ENCODE data around the gene MAPKAP1.

Gene MAPKAP1

DNA sequence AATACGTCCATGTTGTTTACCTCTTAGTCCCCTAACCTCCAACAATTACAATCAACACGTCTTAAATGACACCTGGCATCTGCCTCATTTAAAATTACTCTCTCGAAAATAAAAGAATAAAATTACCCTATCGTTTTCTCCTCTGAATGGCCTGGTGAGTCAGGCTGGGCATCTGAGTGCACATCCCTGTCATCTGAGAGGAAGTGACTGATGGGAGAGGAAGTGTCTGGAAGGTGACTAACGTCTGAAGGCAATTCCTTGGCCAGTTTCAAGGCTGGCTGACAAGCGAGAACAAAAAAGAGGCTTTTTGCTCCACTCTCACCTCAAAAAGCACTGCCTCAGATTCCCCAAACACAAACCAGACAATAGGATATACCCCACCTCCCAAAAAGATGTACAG is 57.7 kb downstream of the MAPKAP1 start:
- no peak overlapping the region for H3K27ac ChIP-seq
- TF ChIP-seq, protein P1, sequence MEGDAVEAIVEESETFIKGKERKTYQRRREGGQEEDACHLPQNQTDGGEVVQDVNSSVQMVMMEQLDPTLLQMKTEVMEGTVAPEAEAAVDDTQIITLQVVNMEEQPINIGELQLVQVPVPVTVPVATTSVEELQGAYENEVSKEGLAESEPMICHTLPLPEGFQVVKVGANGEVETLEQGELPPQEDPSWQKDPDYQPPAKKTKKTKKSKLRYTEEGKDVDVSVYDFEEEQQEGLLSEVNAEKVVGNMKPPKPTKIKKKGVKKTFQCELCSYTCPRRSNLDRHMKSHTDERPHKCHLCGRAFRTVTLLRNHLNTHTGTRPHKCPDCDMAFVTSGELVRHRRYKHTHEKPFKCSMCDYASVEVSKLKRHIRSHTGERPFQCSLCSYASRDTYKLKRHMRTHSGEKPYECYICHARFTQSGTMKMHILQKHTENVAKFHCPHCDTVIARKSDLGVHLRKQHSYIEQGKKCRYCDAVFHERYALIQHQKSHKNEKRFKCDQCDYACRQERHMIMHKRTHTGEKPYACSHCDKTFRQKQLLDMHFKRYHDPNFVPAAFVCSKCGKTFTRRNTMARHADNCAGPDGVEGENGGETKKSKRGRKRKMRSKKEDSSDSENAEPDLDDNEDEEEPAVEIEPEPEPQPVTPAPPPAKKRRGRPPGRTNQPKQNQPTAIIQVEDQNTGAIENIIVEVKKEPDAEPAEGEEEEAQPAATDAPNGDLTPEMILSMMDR (IDR thresholded peaks at IDR 0.05): no peak
- no peak for TF ChIP-seq ZFX (IDR thresholded peaks at IDR 0.05; ENCODE audit: borderline replicate concordance)

DNA sequence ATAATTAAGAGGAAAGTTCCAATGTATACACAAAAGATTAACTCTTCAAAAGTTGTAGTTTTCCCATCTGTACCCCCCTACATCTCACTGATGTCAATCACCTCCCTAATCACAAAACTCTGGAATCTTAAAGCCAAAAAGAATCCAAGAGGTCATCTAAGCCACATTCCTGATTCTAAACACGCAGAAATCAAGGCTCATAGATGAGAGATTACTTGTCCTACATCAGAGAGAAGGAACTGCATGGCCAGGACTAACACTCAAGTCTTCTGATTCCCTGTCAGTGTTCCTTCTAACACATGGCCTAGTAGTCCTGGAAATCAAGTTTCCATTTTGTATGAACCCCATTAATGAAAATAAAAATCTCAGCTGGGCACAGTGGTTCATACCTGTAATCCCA is 58.7 kb downstream of the MAPKAP1 start:
- no peak overlapping the region for H3K27ac ChIP-seq
- no peak for TF ChIP-seq ZFX (IDR thresholded peaks at IDR 0.05; ENCODE audit: borderline replicate concordance)

DNA sequence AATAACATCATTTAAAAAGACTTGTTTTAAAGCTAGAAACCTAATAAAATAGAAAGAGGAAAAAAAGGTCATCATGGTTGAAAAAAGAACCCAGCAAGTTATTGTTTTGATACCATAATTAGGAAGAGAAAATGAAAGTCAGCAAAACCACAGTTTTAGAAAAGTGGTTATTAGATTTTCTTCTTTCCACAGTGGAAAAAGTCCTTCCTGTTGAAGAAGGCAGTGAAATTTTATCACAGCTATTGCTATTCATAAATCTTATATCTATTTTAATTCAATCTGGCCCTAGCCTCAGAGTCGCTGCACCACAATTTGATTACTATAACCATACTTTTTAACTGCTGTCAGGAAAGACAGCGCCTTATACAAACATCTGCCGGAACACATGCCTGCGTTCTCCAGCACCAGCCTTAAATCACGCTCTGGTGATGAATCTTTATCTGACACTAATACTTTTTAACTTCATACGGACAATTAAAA is 60.3 kb downstream of the MAPKAP1 start:
- H3K27ac ChIP-seq: no peak overlapping the region
- no peak for TF ChIP-seq ZFX (IDR thresholded peaks at IDR 0.05; ENCODE audit: borderline replicate concordance)
- TF ChIP-seq, protein P1 (IDR thresholded peaks at IDR 0.05): no peak

DNA sequence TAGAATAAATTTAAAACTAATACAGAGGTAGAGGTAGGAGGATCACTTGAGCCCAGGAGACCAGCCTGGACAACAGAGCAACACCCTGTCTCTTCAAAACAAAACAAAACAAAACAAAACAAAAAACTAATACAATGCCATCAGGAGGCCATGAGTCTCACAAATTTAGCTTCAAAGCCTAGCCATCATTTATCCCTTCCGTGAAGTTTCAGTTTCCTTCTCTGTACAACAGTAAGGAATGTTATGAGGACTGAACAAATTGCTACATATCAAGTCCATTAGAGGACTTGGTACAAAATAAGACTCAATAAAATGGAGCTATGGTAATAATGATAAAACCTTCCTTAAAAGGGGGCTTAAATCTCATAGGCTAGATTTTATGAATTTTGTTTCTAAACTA is 60.8 kb downstream of the MAPKAP1 start:
- no peak overlapping the region for H3K27ac ChIP-seq
- no peak for TF ChIP-seq ZFX (IDR thresholded peaks at IDR 0.05; ENCODE audit: borderline replicate concordance)

DNA sequence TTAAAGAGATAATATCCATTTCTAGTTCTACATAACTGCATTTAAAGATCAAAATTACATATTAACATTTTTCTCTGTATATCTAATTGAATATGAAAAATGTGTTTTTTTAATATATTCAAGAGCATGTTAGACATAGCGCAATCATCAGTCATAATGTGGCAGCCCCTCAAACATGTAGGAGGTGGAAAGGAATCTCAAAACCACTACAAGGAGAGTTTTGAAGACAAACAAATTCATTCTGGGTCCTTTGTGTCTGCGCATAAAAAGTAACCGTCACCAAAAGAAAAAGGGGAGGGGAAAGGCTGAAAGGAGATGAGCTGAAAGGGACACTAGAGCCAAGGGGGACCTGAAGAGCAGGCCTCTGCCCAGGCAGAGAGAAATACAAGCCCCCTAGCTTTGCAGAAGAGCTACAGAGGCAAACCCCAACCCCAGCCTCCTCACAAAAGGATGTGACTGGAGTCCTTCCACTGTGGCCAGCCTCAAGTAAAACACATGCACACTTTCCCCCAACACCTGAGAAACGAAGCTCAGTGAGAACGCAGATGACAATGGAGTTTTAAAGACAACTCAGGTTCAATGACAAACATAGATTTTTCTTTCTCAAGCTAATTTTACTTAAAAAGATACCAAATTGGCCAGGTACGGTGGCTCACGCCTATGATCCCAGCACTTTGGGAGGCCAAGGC is 62.0 kb downstream of the MAPKAP1 start:
- H3K27ac ChIP-seq: no peak overlapping the region
- TF ChIP-seq ZFX (IDR thresholded peaks at IDR 0.05; ENCODE audit: borderline replicate concordance): no peak
- TF ChIP-seq, protein P1 (IDR thresholded peaks at IDR 0.05): no peak

DNA sequence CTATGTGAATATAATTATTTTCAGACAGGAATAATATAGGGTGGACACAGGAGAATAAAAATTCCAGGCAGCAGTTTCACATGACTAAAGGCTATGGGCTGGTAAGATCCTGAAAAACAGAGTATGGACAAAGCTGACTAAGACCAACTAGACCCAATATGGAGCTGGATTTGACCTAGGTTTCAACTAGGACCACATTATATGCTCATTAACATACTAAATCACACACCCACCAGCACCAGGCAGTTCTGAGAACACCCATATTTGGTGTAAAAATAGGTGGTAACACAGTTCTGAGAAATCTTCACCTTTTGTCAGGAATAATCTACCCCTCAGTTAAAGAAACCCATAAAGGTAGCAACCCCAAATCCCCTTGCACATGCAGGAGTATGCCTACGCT is 64.7 kb downstream of the MAPKAP1 start:
- TF ChIP-seq ZFX (IDR thresholded peaks at IDR 0.05; ENCODE audit: borderline replicate concordance): no peak
- TF ChIP-seq, protein P1 (IDR thresholded peaks at IDR 0.05): no peak
- H3K27ac ChIP-seq: no peak overlapping the region

DNA sequence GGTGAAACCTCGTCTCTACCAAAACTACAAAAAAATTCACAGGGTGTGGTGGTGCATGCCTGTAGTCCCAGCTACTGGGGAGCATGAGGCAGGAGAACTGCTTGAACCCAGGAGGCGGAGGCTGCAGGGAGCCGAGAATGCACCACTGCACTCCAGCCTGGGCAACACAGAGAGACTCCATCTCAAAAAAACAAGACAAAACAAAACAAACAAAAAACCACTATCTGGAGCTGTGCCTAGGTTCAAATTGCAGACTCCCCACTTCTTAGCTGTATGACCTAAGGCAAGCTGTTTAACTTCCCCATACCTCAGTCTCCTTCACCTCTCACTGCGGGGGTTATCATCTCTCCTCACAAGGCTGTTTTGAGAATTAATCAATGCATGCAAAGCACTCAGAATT is 68.0 kb downstream of the MAPKAP1 start:
- TF ChIP-seq, protein P1 (IDR thresholded peaks at IDR 0.05): no peak
- TF ChIP-seq ZFX (IDR thresholded peaks at IDR 0.05; ENCODE audit: borderline replicate concordance): no peak
- no peak overlapping the region for H3K27ac ChIP-seq

DNA sequence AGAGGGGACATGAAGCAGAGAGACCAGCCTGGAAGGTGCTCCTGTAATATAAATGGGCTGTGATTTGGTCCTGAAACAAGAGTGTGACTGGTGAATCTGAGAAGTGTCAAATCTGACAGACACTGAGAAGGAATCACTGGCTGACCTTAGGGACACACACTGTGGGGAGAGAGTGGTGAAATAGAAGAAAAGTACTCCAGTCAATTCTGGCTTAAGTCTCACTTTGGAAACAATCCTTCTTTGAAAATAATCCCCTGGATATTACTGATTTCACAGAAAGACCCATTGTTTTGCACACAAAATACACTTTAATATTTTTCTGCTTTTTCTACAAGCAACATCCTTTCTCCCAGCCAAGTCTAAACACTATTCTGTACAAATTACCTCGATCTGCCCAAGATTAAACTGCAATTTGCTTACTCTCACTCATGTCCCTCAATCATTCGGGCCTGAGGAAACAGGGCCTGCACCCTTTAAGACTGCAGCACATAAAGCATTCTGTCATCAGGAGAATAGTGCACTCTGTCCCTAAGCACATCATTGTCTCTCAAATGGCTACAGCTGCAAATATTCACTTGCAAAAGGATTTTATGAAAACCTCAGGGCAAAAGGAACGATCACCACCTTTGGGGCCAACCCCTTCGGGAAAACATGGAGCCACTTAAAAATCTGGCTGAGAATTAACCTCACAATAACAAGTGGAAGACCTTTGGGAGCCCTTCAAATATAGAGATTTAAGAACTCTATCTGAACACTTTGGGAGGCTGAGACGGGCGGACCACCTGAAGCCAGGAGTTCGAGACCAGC is 68.6 kb downstream of the MAPKAP1 start:
- TF ChIP-seq, protein P1 (IDR thresholded peaks at IDR 0.05): no peak
- no peak overlapping the region for H3K27ac ChIP-seq

Measured in 22Rv1 (cell line).